HCT116 (cell line): ENCODE results near the gene KCNA2. TPM values are rescaled to one million over a fixed set of nuclear protein-coding genes. Genes with fewer than 3 reads are reported as not detected.

Source experiments
- ATAC-seq: fragments of 200-7000 bp; cut with Tn5 transposase; 2 replicates; pipeline ENCODE4 v1.9.1; 2020; ENCODE audit warnings: mild to moderate bottlenecking, moderate library complexity
- BruUV-seq: library from RNA; stranded (reverse); fragments of 400-500 nt; replicated peaks from 2 replicates; lab custom pipeline; 2021; lab: Mats Ljungman, UMichigan
- CTCF ChIA-PET: fragments of 300-600 bp; sonication (Branson Sonifier 250); formaldehyde crosslinking; loops from one replicate; lab custom pipeline; 2021; ENCODE audit warnings: antibody characterized with exemption; lab: Charles Lee
- POLR2A ChIA-PET: fragments of 300-600, 350-600 bp; sonication (Branson Sonifier 250); formaldehyde crosslinking; loops from one replicate; lab custom pipeline; 2021; ENCODE audit warnings: antibody characterized with exemption; lab: Charles Lee
- RAD21 ChIA-PET, 2 experiments: fragments of 300-600 bp; sonication (Branson Sonifier 250); formaldehyde crosslinking; loops; one replicate each; lab custom pipeline; 2023; ENCODE audit warnings: low total read pairs in 2 of 2; ENCODE audit not compliant: uncharacterized antibody in 2 of 2, unreplicated experiment in 2 of 2, low non-redundant PET in 1 of 2; lab: Charles Lee
- DNase-seq: peaks from one replicate; pipeline ENCODE4 v3.0.0-alpha.2; 2010; ENCODE audit warnings: low read depth, low spot score
- H2AFZ ChIP-seq: fragments of 200-600 bp; shearing (Covaris generic), sonication (generic); 2 replicates; pipeline ENCODE4 v1.6.1; 2017; ENCODE audit warnings: low read depth, mixed run types, mixed read lengths, antibody characterized with exemption, low read length; ENCODE audit not compliant: poor library complexity, severe bottlenecking
- H3K27ac ChIP-seq: 2 replicates; pipeline ENCODE4 v1.5.1; 2012; ENCODE audit warnings: low read depth, low read length
- H3K27me3 ChIP-seq: fragments of 200-600 bp; sonication (generic); 2 replicates; pipeline ENCODE4 v1.6.1; 2016; ENCODE audit warnings: mixed run types, low read length, mixed read lengths; ENCODE audit not compliant: insufficient read depth
- H3K36me3 ChIP-seq, 2 experiments: fragments of 200-500 bp in 1 of 2; fragments of 200-600 bp in 1 of 2; sonication (Bioruptor generic) in 1 of 2; sonication (generic) in 1 of 2; 2 replicates each; pipeline versions ENCODE4 v1.5.1 to v1.6.1; 2014 to 2016; ENCODE audit warnings: low read length in 2 of 2, inconsistent platforms in 1 of 2, mixed read lengths in 1 of 2, mixed run types in 1 of 2; ENCODE audit not compliant: insufficient read depth in 2 of 2, control insufficient read depth in 1 of 2
- H3K4me1 ChIP-seq, 2 experiments: fragments of 200-600 bp in 1 of 2; sonication (generic) in 1 of 2; 2 replicates each; pipeline versions ENCODE4 v1.5.1 to v1.6.1; 2012 to 2017; ENCODE audit warnings: low read length in 2 of 2, inconsistent platforms in 1 of 2, mild to moderate bottlenecking in 1 of 2, mixed read lengths in 1 of 2, mixed run types in 1 of 2, moderate library complexity in 1 of 2; ENCODE audit not compliant: insufficient read depth in 2 of 2, control insufficient read depth in 1 of 2
- H3K4me2 ChIP-seq: fragments of 200-600 bp; sonication (generic); 2 replicates; pipeline ENCODE4 v1.6.1; 2017; ENCODE audit warnings: mixed run types, low read length, mixed read lengths
- H3K4me3 ChIP-seq, 2 experiments: fragments of 200-600 bp in 1 of 2; sonication (generic) in 1 of 2; replicated peaks in 1 of 2; 2 replicates each; pipeline ENCODE4 v1.5.1; 2011 to 2016; ENCODE audit warnings: low read length in 2 of 2, control low read depth in 1 of 2, low read depth in 1 of 2, mild to moderate bottlenecking in 1 of 2, mixed read lengths in 1 of 2, mixed run types in 1 of 2
- H3K79me2 ChIP-seq: fragments of 200-600 bp; sonication (generic); 2 replicates; pipeline ENCODE4 v1.6.1; 2017; ENCODE audit warnings: mild to moderate bottlenecking, mixed run types, low read length, moderate library complexity, mixed read lengths; ENCODE audit not compliant: insufficient read depth
- H3K9ac ChIP-seq: fragments of 200-600 bp; sonication (generic); 2 replicates; pipeline ENCODE4 v1.6.1; 2016; ENCODE audit warnings: low read length, mixed read lengths
- H3K9me2 ChIP-seq: fragments of 200-600 bp; sonication (generic), shearing (Covaris generic); 2 replicates; pipeline ENCODE4 v1.6.1; 2017; ENCODE audit warnings: mixed run types, mild to moderate bottlenecking, moderate library complexity; ENCODE audit not compliant: insufficient read depth
- H3K9me3 ChIP-seq, 2 experiments: fragments of 200-500 bp in 1 of 2; fragments of 200-600 bp in 1 of 2; sonication (Bioruptor generic) in 1 of 2; sonication (generic) in 1 of 2; 2 replicates each; pipeline ENCODE4 v1.6.1; 2014 to 2017; ENCODE audit warnings: low read length in 2 of 2, mixed read lengths in 2 of 2, inconsistent platforms in 1 of 2, low read depth in 1 of 2, mild to moderate bottlenecking in 1 of 2, mixed run types in 1 of 2, moderate library complexity in 1 of 2; ENCODE audit not compliant: control insufficient read depth in 1 of 2, insufficient read depth in 1 of 2
- H4K20me1 ChIP-seq: fragments of 200-600 bp; sonication (generic), shearing (Covaris generic); 2 replicates; pipeline ENCODE4 v1.6.1; 2017; ENCODE audit warnings: mixed run types, mild to moderate bottlenecking, moderate library complexity; ENCODE audit not compliant: insufficient read depth
- CBX3 ChIP-seq: IDR thresholded peaks from 2 replicates; pipeline ENCODE4 v1.6.1; 2012; ENCODE audit warnings: low read depth
- EGR1 ChIP-seq: IDR thresholded peaks from 2 replicates; pipeline ENCODE4 v1.6.1; 2012; ENCODE audit warnings: low read depth
- ELF1 ChIP-seq: IDR thresholded peaks from 2 replicates; pipeline ENCODE4 v1.6.1; 2012; ENCODE audit warnings: low read depth, borderline replicate concordance
- EZH2phosphoT487 ChIP-seq: fragments of 200-600 bp; IDR thresholded peaks from 2 replicates; pipeline ENCODE4 v1.6.1; 2018; ENCODE audit warnings: antibody characterized with exemption, borderline replicate concordance
- JUND ChIP-seq: IDR thresholded peaks from 2 replicates; pipeline ENCODE4 v1.6.1; 2012
- POLR2A ChIP-seq: IDR thresholded peaks from 2 replicates; pipeline ENCODE4 v1.7.0; 2011; ENCODE audit warnings: borderline replicate concordance; ENCODE audit not compliant: insufficient read depth, insufficient read length; ENCODE audit errors: extremely low read depth
- REST ChIP-seq: IDR thresholded peaks from 2 replicates; pipeline ENCODE4 v1.6.1; 2012; ENCODE audit warnings: low read depth
- SIN3A ChIP-seq: IDR thresholded peaks from 2 replicates; pipeline ENCODE4 v1.6.1; 2012; ENCODE audit warnings: low read depth
- SP1 ChIP-seq: IDR thresholded peaks from 2 replicates; pipeline ENCODE4 v1.6.1; 2012; ENCODE audit warnings: low read depth
- YY1 ChIP-seq: IDR thresholded peaks from 2 replicates; pipeline ENCODE4 v1.6.1; 2011; ENCODE audit warnings: low read length, low read depth, moderate library complexity, mild to moderate bottlenecking; ENCODE audit not compliant: insufficient replicate concordance; ENCODE audit errors: extremely low read depth
- ZFX ChIP-seq: fragments of 450-650 bp; IDR thresholded peaks from 2 replicates; pipeline ENCODE4 v1.6.1; 2017
- ZNF274 ChIP-seq: fragments of 200-500 bp; sonication (Bioruptor generic); IDR thresholded peaks from 2 replicates; pipeline ENCODE4 v1.6.1; 2014; ENCODE audit warnings: mild to moderate bottlenecking, low read depth, low read length, inconsistent platforms
- intact Hi-C: fragments of 100-400 bp; cut with micrococcal nuclease; formaldehyde crosslinking; loops from 2 replicates; pipeline ENCODE4 v1.10.0; 2022
- total RNA-seq: library from RNA; stranded (reverse); gene quantifications from one replicate; pipeline ENCODE4 v1.2.1, GENCODE V29; 2021; ENCODE audit not compliant: unreplicated experiment
- TF ChIP-seq, protein P1 (sequence below), 3 experiments: fragments of 200-600 bp in 1 of 3; sonication (generic) in 1 of 3; IDR thresholded peaks in 2 of 3; conservative IDR thresholded peaks in 1 of 3; 2 replicates each; pipeline ENCODE4 v1.5.1; 2012 to 2017; ENCODE audit warnings: low read depth in 2 of 3, low read length in 2 of 3, antibody characterized with exemption in 1 of 3, borderline replicate concordance in 1 of 3, control low read depth in 1 of 3, mild to moderate bottlenecking in 1 of 3, mixed read lengths in 1 of 3, mixed run types in 1 of 3, moderate library complexity in 1 of 3; ENCODE audit not compliant: insufficient read depth in 1 of 3
- TF ChIP-seq, protein P2 (sequence below): IDR thresholded peaks from 2 replicates; pipeline ENCODE4 v1.6.1; 2011; ENCODE audit warnings: mild to moderate bottlenecking, low read length, moderate library complexity; ENCODE audit not compliant: insufficient replicate concordance; ENCODE audit errors: extremely low read depth

KCNA2 gene
- total RNA-seq, 1 experiment from 2014 or later: not detected

GRCh38 chr1:110585481-110585880, 20.7 kb downstream of the KCNA2 start (continued):
- TF ChIP-seq, protein P1, sequence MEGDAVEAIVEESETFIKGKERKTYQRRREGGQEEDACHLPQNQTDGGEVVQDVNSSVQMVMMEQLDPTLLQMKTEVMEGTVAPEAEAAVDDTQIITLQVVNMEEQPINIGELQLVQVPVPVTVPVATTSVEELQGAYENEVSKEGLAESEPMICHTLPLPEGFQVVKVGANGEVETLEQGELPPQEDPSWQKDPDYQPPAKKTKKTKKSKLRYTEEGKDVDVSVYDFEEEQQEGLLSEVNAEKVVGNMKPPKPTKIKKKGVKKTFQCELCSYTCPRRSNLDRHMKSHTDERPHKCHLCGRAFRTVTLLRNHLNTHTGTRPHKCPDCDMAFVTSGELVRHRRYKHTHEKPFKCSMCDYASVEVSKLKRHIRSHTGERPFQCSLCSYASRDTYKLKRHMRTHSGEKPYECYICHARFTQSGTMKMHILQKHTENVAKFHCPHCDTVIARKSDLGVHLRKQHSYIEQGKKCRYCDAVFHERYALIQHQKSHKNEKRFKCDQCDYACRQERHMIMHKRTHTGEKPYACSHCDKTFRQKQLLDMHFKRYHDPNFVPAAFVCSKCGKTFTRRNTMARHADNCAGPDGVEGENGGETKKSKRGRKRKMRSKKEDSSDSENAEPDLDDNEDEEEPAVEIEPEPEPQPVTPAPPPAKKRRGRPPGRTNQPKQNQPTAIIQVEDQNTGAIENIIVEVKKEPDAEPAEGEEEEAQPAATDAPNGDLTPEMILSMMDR (IDR thresholded peaks at IDR 0.05 in 2 of 3, conservative IDR thresholded peaks at IDR 0.05 in 1 of 3; ENCODE audit: borderline replicate concordance in 1 of 3, insufficient read depth in 1 of 3, low read depth in 2 of 3, low read length in 2 of 3): no peak
- TF ChIP-seq, protein P2, sequence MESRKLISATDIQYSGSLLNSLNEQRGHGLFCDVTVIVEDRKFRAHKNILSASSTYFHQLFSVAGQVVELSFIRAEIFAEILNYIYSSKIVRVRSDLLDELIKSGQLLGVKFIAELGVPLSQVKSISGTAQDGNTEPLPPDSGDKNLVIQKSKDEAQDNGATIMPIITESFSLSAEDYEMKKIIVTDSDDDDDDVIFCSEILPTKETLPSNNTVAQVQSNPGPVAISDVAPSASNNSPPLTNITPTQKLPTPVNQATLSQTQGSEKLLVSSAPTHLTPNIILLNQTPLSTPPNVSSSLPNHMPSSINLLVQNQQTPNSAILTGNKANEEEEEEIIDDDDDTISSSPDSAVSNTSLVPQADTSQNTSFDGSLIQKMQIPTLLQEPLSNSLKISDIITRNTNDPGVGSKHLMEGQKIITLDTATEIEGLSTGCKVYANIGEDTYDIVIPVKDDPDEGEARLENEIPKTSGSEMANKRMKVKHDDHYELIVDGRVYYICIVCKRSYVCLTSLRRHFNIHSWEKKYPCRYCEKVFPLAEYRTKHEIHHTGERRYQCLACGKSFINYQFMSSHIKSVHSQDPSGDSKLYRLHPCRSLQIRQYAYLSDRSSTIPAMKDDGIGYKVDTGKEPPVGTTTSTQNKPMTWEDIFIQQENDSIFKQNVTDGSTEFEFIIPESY: no peak
- TF ChIP-seq CBX3 (no peak), ZNF274 (no peak), POLR2A (no peak), EZH2phosphoT487 (no peak), EGR1 (no peak), ELF1 (no peak), ZFX (no peak), JUND (no peak)

DNA sequence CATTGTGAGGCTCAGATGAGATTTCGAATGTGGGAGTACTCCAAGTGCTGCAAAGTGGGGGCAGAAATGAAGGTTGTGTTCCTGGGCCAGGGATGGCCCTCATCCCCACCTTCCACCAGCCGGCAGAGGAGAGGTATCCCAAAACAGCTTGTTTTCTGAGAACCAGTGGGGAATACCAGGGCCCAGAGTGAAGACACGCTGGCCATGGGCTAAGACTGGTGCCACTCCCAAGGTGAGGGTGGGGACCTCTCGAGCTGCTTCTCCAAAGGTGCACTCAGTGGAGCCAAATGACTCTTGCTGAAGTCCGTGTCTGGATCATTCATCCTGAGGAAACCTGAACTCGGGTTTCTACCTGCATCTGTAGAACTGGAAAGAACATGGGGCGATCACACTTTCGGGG, 22.1 kb downstream of the KCNA2 start:
- Histone ChIP-seq H3K27ac (no peak overlapping the region), H3K4me2 (no peak overlapping the region), H3K36me3 (no peaks in the 10 kb centered on the region), H3K9me2 (no peaks in the 10 kb centered on the region), H3K79me2 (no peaks in the 10 kb centered on the region), H3K4me1 (no peaks in the 10 kb centered on the region)
- ATAC-seq: no peak
- POLR2A ChIA-PET: no interaction called here
- RAD21 ChIA-PET: no interaction called here
- TF ChIP-seq SP1 (no peak), ELF1 (no peak), YY1 (no peak), SIN3A (no peak), REST (no peak)
- TF ChIP-seq, all 23 proteins: peak for 0
- Histone ChIP-seq H4K20me1 (no peaks in the 10 kb centered on the region), H3K9ac (no peak overlapping the region), H3K4me3 (no peak overlapping the region), H2AFZ (no peak overlapping the region), H3K27me3 (peaks cover 31% of the 10 kb centered on the region), H3K9me3 (no peaks in the 10 kb centered on the region)
- no peak for DNase-seq
- CTCF ChIA-PET: no interaction called here
- BruUV-seq: no TSS peak
- intact Hi-C loops: no loop called here
